HG03460 (cell line): ENCODE results near the gene MICALL1.
"Not testable (repeated sequence)": the region's sequence is repeated elsewhere in the genome, so short reads cannot be mapped to it uniquely, and the experiment has no call there.

Source experiments
- ATAC-seq: cut with Tn5 transposase; IDR thresholded peaks from one replicate; pipeline ENCODE4 v1.9.1; 2021; ENCODE audit not compliant: unreplicated experiment

Gene MICALL1

DNA sequence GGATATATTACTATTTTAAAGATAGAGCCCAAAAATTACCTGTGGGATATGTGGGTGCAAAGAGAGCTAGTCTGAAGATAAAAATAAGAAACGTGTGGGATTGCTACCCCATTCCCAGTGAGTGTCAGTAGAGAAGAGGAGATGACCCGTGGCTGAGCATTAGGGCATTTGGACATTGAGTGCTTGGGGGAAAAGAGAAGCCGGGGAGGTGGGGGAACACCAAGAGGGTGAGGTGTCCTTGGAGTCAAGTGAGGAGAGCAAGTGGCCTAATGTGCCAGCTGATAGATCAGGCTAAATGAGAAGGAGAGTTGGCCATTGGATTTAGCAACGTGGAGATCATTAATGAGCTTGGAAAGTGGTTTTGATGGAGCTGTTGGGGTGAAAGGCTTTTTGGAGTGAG is 48.6 kb downstream of the MICALL1 start:
- no peak for ATAC-seq

DNA sequence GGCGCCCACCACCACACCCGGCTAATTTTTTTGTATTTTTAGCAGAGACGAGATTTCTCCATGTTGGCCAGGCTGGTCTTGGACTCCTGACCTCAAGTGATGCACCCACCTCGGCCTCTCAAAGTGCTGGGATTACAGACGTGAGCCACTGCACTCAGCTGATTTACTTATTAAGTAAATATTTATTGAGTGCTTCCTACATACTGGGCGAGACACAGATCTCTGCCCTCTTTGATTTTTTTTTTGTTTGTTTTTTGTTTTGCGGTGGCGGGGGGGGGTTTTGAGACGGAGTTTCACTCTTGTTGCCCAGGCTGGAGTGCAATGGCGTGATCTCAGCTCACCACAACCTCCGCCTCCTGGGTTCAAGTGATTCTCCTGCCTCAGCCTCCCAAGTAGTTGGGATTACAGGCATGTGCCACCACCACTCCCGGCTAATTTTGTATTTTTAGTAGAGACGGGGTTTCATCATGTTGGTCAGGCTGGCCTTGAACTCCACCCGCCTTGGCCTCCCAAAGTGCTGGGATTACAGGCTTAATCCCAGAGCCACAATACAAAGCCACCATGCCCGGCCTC is 49.8 kb downstream of the MICALL1 start:
- ATAC-seq: not testable (repeated sequence)

DNA sequence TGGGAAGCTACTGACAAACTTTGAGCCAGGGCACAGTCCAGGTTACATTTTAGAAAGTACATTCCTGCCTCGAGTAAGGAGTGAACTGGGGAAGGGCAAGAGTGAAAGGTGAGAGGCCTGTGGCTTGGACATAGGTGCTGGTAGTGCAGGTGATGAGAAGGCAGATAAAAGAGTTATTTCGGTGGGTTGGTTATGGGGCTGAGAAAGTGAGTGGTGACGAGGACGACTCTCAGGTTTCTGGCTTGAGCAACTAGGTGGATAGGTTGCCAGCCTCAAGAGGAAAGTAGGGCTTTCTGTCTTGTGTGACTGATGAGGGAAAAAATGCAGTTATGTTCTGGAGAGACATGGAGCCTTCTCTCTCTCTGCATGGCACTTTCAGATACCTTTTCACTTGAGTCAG is 51.1 kb downstream of the MICALL1 start:
- no peak for ATAC-seq

DNA sequence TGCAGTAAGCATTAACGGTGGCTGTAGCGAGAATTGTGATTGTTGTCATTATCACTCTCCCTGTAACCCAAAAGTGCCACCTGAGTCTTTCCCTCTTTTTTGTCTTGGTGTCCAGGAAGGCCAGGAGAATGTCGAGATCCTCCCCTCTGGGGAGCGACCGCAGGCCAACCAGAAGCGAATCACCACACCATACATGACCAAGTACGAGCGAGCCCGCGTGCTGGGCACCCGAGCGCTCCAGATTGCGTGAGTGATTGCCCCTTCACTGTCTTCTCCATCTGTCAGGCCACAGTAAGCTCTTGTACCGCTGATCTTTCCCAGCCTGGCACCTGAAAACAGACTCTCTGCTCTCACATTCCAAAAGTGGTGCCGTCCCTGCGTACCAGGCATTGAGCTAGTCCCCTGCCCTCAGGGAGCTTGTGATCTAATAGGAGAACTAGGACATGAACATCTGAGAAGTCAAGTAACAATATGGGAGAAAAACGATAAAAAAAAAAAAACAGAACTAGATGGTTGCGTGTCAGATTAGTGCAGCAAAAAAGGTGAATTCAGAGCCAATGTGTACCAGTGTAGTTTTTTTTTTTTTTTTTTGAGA is 53.2 kb downstream of the MICALL1 start:
- no peak for ATAC-seq

DNA sequence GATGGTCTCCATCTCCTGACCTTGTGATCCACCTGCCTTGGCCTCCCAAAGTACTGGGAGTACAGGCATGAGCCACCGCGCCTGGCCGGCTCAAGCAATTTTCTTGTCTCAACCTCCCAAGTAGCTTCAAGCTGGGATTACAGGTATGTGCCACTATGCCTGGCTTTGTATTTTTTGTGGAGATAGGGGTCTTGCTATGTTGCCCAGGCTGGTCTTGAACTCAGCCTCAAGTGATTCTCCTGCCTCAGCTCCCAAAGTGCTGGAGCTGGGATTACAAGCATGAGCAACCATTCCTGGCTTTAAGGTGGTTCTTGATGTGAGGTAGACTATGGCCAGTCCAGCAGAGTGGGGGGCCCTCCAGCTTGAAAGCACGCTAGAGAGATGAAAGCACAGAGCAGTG is 55.0 kb downstream of the MICALL1 start:
- ATAC-seq: no peak

DNA sequence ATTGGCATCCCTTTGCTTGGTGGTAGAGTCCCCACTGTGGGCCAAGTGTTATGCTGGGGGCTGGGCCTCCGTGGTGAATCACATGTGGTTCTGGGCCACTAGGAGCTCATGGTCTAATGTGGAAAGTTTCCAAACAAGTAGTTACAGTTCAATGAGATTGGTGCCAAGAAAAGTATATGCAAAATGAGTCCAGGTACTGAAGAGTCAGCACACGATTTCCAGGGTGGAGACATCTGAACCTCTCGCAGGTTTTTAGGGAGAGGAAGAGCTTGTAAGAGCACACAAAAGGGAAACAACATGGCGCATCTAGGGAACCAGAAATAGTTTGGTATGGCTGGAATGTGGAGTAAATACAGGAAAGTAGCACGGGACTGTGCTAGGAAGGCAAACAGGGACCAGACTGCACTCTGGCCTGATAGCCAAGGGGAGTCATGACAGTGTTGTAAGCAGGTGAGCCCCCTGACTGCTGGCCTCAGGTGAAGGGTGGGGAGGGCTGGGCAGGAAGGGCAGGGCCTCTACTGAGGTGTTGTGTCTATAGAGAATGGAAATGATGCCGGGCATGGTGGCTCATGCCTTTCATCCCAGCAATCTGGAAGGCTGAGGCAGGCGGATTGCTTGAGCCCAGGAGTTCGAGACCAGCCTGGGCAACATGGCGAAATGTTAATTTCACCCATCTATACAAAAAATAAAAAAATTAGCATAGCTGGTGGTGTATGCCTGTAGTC is 60.0 kb downstream of the MICALL1 start:
- ATAC-seq: no peak

DNA sequence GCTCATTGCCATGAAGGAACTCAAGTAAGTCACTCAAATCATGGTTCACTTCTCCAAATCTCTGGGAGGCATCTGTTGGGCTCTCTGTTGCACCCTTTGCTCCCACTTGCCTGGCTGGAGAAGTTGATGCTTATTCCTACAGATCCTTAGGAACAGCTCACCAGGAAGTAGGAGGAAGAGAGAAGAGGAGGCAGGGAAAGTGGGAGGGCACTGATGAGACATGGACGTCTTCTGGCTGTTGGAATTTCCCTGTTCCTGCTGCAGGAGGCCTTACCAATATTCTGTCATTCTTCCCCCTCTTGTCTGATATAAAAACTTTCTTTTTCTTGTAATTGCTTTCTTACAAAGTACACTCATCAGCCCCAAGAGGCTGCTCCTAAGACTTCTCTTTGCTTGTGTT is 61.0 kb downstream of the MICALL1 start:
- ATAC-seq: no peak

DNA sequence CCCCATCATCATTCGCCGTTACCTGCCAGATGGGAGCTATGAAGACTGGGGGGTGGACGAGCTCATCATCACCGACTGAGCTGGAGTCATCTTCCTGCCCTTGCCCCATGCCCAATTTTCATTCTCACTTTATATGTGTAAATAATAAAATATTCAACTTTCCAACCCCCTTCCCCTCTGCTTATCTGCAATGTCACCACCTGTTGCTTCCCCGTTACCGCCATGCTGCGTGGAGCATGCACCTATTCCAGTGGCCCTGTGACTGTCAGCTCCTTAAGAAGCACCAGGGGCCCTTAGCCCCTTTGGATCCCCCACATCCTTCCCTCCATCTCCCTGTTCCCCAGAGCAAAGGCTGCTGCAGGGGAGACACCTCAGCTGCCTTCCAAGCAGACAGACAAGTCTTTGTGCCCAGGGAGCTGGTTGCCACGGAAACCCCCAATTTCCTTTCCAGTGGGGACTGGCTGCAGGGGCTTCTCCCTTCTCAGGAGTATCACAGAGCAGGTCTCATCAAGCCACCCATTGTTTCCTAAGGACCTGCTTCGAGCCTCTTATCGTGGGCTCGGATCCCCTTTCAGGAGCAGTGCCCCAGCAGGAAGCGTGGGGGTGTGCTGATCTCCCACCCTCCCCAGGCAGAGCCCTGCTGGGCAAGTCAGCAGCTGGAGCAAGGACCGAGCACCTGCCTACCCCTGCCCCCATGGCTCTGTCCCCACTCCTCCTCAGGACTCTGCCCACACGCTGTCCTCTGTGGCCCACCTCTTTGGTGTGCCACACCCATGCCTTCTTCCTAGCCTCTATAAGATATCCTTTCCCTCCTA is 61.7 kb downstream of the MICALL1 start:
- no peak for ATAC-seq

DNA sequence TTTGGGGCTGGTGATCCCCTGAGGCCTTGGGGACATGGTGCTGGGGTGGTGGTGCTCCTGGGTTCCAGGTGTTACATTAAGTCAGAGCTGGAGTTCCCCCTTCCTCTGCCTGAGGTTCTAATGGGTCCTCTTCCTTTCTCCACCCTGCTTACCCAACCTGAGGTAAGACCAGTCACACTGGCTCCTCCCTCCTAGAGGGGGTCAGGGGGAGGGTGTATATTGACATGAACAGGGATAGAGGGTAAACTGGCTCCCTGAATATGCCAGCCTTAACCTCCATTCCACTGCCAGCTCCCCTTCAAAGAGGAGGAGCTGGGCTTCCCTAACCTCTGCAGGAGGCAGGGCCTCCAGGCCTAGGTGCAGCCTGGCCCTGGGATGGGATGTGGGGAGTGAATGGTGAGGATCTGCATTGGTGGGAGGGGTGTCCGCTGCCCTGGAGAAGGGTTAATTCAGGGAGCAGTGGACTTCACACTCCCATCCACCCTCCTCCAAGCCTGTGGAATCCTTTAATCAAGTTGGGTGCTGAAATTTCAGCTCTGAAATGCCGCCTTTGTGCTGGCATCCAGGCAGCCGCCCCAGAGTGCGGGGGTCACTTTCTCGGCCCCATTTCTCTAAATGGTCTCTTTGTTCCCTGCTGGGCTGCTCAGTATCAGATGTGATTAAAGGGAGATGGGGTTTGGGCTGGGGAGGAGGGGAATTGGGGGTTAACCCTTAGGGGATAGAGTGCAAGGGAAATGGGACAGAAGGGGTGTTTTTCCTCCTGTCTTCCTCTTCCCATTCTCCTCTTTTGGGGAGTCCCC is 62.6 kb downstream of the MICALL1 start:
- ATAC-seq: no peak

DNA sequence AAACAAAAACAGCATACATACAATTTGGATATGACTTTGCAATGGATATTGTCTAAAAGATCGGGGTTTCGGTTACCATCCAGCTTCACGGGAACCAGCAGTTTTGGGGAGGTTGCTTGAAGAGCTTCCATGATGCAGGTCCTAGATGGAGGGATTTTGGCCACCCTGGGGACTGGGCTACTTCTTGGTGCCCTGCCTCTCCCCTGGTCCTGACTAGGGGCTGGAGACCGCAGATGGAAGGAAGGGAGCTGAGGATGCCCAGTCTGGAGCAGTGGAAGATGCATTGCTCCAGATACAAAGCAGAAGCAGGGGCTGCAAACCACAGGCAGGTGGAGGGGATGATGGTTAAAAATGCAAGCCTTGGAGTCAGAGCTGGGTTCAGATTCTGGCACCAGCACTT is 64.8 kb downstream of the MICALL1 start:
- ATAC-seq: no peak

DNA sequence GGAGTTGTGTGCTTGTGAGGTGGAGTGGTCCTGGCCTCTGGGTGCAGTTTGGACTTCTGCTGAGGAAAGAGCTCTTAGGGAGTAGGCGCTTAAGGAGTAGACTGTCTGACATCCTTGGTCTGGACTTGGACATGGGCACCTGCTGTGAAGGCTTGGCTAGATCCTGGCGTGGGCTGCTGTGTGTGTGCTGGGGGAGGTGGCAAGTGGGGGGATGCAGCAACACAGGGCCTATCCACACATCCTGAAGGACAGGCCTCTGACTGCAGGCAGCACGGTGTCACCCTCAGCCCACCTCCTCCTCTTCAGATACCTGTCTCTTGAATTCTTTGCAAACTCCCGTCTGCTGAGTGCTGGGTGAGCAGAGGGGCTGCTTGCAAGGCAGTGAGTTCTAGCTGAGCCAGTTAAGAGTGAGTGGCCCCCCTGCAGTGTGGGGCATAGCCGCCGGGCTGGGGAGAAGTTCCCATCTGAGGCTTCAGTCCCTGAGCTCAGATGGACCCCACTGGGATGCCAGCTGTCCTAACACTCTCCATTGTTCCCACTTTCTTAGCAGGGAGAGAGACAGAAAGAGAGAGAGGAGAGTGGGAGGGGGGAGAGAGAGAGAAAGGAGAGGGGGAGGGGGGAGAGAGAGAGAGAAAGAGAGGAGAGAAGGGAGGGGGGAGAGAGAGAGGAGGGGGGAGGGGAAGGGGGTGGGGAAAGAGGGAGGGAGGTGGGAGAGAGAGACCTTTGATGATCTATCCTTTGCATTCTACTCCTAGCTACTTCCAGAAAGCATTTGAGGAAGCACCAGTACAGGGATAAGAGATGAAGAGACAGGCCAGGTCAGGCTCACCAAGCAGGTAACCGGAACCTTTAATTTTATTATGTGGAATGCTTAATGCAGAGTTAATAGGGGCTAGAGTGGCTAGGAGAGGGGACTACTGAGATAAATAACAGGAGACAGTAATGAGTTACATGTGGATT is 65.7 kb downstream of the MICALL1 start:
- no peak for ATAC-seq

DNA sequence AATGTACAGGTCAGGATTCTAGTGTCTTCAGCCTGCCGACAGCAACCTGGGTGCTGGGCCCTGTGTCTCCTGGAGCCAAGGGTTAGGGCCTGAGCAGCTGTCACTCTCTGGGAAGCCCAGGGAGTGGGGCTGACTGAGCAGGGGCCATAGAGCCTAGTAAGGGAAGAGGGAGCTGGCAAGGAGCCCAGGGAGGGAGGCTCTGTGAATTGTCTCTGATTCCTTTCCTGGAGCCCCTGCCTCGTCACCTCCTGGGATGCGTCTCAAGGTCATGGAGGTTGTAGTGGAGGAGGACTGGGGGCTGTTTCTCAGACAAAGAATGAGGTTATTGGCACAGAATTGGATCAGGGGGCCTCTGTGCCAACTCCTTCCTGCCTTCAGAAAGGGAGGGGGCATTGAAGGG is 66.4 kb downstream of the MICALL1 start:
- no peak for ATAC-seq

DNA sequence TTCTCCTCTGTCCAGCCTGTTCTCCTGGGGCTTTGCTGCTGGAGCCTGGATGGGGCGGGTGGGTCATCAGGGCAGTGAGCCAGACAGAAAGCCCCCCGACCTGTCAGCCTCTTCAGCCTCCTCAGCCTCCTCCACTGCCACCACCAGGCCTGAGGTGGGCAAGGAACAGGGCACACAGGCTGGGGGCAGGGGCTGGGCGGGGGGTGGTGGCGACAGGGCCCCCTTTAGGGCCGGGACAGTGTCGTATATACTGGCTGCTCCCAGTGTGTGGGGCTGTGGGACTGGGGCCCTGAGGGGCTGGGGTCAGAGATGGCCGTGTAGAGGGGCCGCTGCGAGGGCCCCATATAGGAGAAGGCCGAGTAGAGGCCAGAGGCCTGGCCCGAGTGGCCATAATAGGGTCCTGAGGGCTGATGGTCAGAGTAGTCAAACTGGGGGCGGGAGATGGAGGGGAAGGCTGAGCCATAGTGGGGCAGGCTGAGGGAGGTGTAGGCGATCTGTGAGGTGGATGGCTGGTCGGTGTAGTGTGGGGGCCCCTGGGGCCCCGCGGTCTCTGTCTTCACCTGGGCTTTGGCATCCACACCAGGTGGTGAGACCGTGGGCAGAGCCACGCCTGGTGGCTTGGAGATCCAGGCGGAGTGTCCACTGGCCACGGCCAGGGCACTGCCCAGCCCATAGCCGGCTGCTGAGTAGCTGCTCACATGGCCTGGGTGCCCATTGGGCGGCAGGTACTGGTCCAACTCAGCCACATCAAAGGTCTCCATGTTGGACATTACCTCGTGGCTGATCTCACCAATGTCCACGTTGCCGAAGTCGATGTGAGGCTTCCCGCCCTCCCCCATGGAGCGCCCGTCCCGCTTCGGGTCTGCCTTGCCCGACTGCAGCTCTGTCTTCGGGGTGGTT is 67.4 kb downstream of the MICALL1 start:
- no peak for ATAC-seq

DNA sequence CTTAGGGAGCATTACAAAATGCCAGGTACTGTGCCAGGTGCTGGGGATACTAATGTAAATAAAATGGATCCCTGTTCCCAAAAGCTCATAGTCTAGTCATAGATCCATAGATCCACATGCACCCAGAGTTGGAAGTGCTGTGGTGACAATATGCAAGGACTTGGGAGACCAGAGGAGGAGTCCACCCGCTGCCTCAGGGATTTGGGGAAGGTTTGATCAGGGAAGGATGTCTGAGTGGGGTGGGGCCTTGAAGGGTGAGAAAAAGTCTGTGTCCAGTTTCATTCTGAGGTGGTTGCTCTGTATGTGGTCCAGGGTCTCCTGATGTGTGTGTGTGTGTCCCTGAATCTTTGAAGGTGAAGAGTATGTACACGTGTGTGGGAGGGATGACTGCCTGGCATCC is 69.1 kb downstream of the MICALL1 start:
- ATAC-seq: no peak

DNA sequence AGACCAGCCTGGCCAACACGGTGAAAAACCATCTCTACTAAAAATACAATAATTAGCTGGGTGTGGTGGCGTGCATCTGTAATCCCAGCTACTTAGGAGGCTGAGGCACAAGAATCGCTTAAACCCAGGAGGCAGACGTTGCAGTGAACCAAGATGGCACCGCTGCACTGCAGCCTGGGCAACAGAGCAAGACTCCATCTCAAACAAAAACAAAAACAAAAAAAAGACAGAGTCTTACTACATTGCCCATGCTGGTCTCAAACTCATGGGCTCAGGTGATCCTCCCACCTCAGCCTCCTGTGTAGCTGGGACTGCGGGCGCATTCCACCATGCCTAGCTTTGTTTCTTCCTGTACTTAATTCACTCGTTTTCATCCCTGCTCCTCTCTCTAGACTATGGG is 69.9 kb downstream of the MICALL1 start:
- not testable (repeated sequence) for ATAC-seq

DNA sequence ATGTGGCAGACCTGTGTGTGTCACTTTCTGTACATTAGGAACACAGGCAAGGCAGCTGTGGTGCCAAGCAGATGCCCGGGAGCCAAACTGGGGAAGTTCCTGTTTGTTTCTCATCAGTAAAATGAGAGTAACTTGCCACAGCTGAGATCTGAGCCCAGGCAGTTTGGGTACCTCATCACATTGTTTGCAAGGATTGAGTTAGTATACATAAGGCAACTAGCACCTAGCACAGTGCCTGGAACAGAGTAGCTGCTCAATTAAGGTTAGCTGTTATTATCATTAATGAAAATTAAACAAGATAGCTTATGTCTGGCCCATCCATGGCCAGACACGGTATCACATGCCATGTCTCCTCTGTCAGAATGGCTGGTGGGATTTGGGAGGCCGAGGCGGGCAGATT is 70.5 kb downstream of the MICALL1 start:
- no peak for ATAC-seq

DNA sequence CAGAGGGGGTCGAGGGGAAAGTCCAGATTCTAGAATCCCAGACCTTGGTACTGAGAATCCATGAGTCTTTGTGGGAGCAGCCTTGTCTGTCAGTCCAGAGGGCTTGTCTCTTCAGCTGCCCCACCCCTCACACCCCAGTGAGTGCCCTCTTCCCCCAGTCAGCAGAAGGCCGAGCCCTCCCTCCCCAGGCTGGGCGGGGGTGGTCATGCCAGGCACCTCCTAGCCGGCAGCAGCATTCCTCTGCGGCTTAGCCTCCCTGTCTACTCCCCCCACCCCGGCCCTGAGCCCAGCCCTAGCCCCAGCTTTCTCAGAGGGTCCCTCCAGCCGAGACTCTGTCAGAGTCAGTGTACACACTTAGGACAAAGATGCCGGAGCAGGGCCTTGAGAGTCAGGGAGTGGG is 73.7 kb downstream of the MICALL1 start:
- ATAC-seq: no peak

DNA sequence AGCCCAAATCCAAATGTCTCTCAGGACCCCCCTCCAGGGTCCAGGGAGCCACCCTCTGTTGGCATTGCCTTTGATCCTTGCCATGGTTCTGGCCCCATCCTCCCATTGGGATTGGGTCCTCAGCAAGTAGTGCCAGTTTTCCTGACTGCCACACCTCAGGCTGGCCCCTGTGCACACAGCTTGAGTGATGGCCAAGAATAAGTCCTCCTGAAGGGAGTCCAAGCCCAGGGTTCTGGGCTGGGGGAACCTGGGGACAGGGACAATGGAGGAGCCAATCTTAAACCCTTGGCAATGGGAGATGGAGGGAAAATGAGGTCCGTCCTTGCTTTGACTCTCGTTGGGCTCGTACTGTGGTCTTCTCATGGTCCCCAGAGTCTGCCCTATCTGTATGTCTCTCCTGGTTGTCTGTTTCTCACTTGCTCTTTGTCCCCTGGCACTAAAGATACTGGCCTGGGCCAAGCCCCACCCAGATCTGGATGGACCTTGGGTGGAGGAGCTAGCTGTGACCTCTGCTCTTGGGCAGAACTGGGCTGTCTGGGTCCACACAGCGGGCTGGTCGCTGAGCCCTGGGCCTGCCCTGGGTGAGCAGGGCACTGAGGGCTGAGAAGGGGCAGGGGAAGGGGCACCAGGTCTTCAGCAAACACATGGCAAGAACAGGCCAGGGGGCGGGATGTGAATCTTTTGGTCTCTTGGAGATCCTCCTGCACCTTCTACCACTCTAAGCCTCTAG is 75.3 kb downstream of the MICALL1 start:
- ATAC-seq: no peak
